ENCODE results near the gene NRCAM. TPM values are rescaled to one million over a fixed set of nuclear protein-coding genes. Genes with fewer than 3 reads are reported as not detected.

NRCAM gene
- total and polyA plus RNA-seq, 12 donors = 0.08 to 1.3 (median 0.38) TPM

GRCh38 chr7:108326938-108327337, 129.3 kb downstream of the NRCAM start:
- no peak overlapping the region for H3K27ac ChIP-seq
- WGBS, 2 donors = 70 to 71% methylated on average over 2 of the region's 2 CpGs
- H3K27me3 ChIP-seq = no peaks in the 10 kb centered on the region
- no peaks in the 10 kb centered on the region for H3K9me3 ChIP-seq
- H3K4me1 ChIP-seq = no peaks in the 10 kb centered on the region
- intact Hi-C loops (cut with DNase I) = no loop called here
- ATAC-seq = no peak
- H3K4me3 ChIP-seq = no peak overlapping the region
- no peaks in the 10 kb centered on the region for H3K36me3 ChIP-seq
- TF ChIP-seq CTCF (IDR thresholded peaks at IDR 0.05) = no peak
- DNase-seq = no peak

- Histone ChIP-seq H3K27ac (no peak overlapping the region), H3K27me3 (no peaks in the 10 kb centered on the region), H3K36me3 (no peaks in the 10 kb centered on the region), H3K9me3 (no peaks in the 10 kb centered on the region), H3K4me3 (no peak overlapping the region), H3K4me1 (no peaks in the 10 kb centered on the region)
- WGBS, 2 donors = 73 to 77% methylated on average over 4 of the region's 4 CpGs
- intact Hi-C loops (cut with DNase I) = no loop called here
- ATAC-seq (no peak), DNase-seq (no peak)
- no peak for TF ChIP-seq CTCF (IDR thresholded peaks at IDR 0.05)
Observed at GRCh38 chr7:108324053-108325038, 131.9 kb downstream of the NRCAM start.

GRCh38 chr7:108322925-108323832, 133.1 kb downstream of the NRCAM start:
- 68 to 78% methylated on average over 4 of the region's 4 CpGs for WGBS, 2 donors
- H3K36me3 ChIP-seq = no peaks in the 10 kb centered on the region
- H3K4me3 ChIP-seq = no peak overlapping the region
- no peaks in the 10 kb centered on the region for H3K27me3 ChIP-seq
- ATAC-seq (no peak), DNase-seq (no peak)
- no peak for TF ChIP-seq CTCF (IDR thresholded peaks at IDR 0.05)
- intact Hi-C loops (cut with DNase I) = no loop called here
- no peaks in the 10 kb centered on the region for H3K4me1 ChIP-seq
- no peaks in the 10 kb centered on the region for H3K9me3 ChIP-seq
- H3K27ac ChIP-seq = no peak overlapping the region

- Histone ChIP-seq H3K4me1 (no peaks in the 10 kb centered on the region), H3K9me3 (no peaks in the 10 kb centered on the region), H3K27ac (no peak overlapping the region), H3K4me3 (no peak overlapping the region), H3K36me3 (no peaks in the 10 kb centered on the region), H3K27me3 (no peaks in the 10 kb centered on the region)
- DNase-seq (no peak), ATAC-seq (no peak)
- no peak for TF ChIP-seq CTCF (IDR thresholded peaks at IDR 0.05)
- WGBS, 2 donors = 58 to 65% methylated on average over 2 of the region's 2 CpGs
- intact Hi-C loops (cut with DNase I) = no loop called here
Observed at GRCh38 chr7:108322046-108322445, 134.2 kb downstream of the NRCAM start.
